Panc1 (cell line): ENCODE measurements around the gene IL36B. TPM values are rescaled to one million over a fixed set of nuclear protein-coding genes. Genes with fewer than 3 reads are reported as not detected.

ENCODE experiments used
- ATAC-seq: fragments of 200-7000 bp; cut with Tn5 transposase; 2 replicates; pipeline ENCODE4 v1.9.1; 2020; ENCODE audit warnings: mild to moderate bottlenecking, moderate library complexity
- BruUV-seq: library from RNA; stranded (reverse); fragments of 400-500 nt; replicated peaks from 2 replicates; lab custom pipeline; 2021; lab: Mats Ljungman, UMichigan
- CTCF ChIA-PET: fragments of 300-600 bp; sonication (Branson Sonifier 250); formaldehyde crosslinking; loops from one replicate; lab custom pipeline; 2022; ENCODE audit warnings: antibody characterized with exemption; lab: Charles Lee
- POLR2A ChIA-PET: fragments of 300-600 bp; sonication (Branson Sonifier 250); formaldehyde crosslinking; loops from one replicate; lab custom pipeline; 2022; ENCODE audit warnings: antibody characterized with exemption; lab: Charles Lee
- DNase-seq: peaks from one replicate; pipeline ENCODE4 v3.0.0-alpha.2; 2010; ENCODE audit warnings: low read depth, low spot score
- H3K27ac ChIP-seq: 2 replicates; pipeline ENCODE4 v1.5.1; 2011; ENCODE audit warnings: mild to moderate bottlenecking, low read length, inconsistent platforms
- H3K27me3 ChIP-seq: fragments of 200-500 bp; sonication (Bioruptor generic); 2 replicates; pipeline ENCODE4 v1.6.0; 2014; ENCODE audit warnings: low read length, inconsistent platforms; ENCODE audit not compliant: control insufficient read depth, insufficient read depth
- H3K36me3 ChIP-seq: fragments of 200-500 bp; sonication (Bioruptor generic); 2 replicates; pipeline ENCODE4 v1.5.1; 2014; ENCODE audit warnings: inconsistent platforms, mild to moderate bottlenecking, low read length, moderate library complexity; ENCODE audit not compliant: control insufficient read depth, insufficient read depth
- H3K4me1 ChIP-seq: 2 replicates; pipeline ENCODE4 v1.5.1; 2011; ENCODE audit warnings: inconsistent platforms, mild to moderate bottlenecking, low read length, moderate library complexity; ENCODE audit not compliant: control insufficient read depth, insufficient read depth
- H3K4me3 ChIP-seq, 2 experiments: 2 replicates each; pipeline ENCODE4 v1.5.1; 2011 to 2012; ENCODE audit warnings: low read depth in 2 of 2, low read length in 2 of 2, mild to moderate bottlenecking in 2 of 2, inconsistent platforms in 1 of 2, moderate library complexity in 1 of 2
- H3K9me3 ChIP-seq: fragments of 200-500 bp; sonication (Bioruptor generic); 2 replicates; pipeline ENCODE4 v1.5.1; 2014; ENCODE audit warnings: low read depth, mild to moderate bottlenecking, inconsistent platforms, low read length, moderate library complexity; ENCODE audit not compliant: control insufficient read depth, insufficient read depth
- POLR2AphosphoS5 ChIP-seq: IDR thresholded peaks from 2 replicates; pipeline ENCODE4 v1.6.1; 2012; ENCODE audit warnings: mild to moderate bottlenecking, low read depth, low read length, moderate library complexity
- SIN3A ChIP-seq: IDR thresholded peaks from 2 replicates; pipeline ENCODE4 v1.6.1; 2012; ENCODE audit warnings: low read depth, mild to moderate bottlenecking, low read length, moderate library complexity, borderline replicate concordance; ENCODE audit not compliant: insufficient read depth
- TCF7L2 ChIP-seq: IDR thresholded peaks from 2 replicates; pipeline ENCODE4 v1.6.1; 2011; ENCODE audit warnings: mild to moderate bottlenecking, low read depth, low read length, inconsistent platforms
- in situ Hi-C: cut with HindIII; loops from 2 replicates; pipeline ENCODE4 v1.10.0; 2016; ENCODE audit warnings: low sequenced_read_pairs, low pct_unique_long_range_greater_than_20kb
- intact Hi-C: fragments of 100-400 bp; cut with micrococcal nuclease; formaldehyde crosslinking; loops from one replicate; pipeline ENCODE4 v1.10.0; 2022; ENCODE audit not compliant: unreplicated experiment
- total RNA-seq: library from RNA; stranded (reverse); gene quantifications from one replicate; pipeline ENCODE4 v1.2.1, GENCODE V29; 2021; ENCODE audit not compliant: unreplicated experiment
- TF ChIP-seq, protein P1 (sequence below): fragments of 450-650 bp; IDR thresholded peaks from 2 replicates; pipeline ENCODE4 v1.5.1; 2017; ENCODE audit warnings: mild to moderate bottlenecking
- TF ChIP-seq, protein P2 (sequence below), 2 experiments: IDR thresholded peaks; 2 replicates each; pipeline ENCODE4 v1.6.1; 2011 to 2012; ENCODE audit warnings: low read depth in 2 of 2, control low read depth in 1 of 2, low read length in 1 of 2, mild to moderate bottlenecking in 1 of 2, moderate library complexity in 1 of 2; ENCODE audit not compliant: insufficient read depth in 1 of 2

The IL36B gene
- total RNA-seq, 1 experiment from 2014 or later = not detected

DNA sequence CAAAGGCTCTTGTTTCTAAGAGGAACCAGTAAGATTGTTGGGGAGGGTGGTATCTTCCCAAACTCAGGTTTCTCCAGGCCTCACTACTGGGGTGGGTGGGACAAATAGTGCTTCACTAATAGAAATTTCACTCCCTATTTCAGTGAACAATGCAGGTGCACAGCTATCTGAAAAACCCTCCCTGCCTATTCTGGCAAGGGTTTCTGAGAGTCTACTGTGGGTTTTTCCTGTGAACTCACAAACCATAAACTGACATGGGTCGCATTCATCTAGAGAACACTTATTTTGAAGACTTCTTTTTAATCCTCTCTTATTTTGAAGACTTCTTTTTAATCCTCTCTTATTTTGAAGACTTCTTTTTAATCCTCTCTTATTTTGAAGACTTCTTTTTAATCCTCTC is 43.0 kb downstream of the IL36B start:
- H3K9me3 ChIP-seq = no peaks in the 10 kb centered on the region
- no peak for TF ChIP-seq POLR2AphosphoS5
- TF ChIP-seq, protein P1, sequence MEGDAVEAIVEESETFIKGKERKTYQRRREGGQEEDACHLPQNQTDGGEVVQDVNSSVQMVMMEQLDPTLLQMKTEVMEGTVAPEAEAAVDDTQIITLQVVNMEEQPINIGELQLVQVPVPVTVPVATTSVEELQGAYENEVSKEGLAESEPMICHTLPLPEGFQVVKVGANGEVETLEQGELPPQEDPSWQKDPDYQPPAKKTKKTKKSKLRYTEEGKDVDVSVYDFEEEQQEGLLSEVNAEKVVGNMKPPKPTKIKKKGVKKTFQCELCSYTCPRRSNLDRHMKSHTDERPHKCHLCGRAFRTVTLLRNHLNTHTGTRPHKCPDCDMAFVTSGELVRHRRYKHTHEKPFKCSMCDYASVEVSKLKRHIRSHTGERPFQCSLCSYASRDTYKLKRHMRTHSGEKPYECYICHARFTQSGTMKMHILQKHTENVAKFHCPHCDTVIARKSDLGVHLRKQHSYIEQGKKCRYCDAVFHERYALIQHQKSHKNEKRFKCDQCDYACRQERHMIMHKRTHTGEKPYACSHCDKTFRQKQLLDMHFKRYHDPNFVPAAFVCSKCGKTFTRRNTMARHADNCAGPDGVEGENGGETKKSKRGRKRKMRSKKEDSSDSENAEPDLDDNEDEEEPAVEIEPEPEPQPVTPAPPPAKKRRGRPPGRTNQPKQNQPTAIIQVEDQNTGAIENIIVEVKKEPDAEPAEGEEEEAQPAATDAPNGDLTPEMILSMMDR = no peak
- no peak for TF ChIP-seq SIN3A
- TF ChIP-seq, protein P2, sequence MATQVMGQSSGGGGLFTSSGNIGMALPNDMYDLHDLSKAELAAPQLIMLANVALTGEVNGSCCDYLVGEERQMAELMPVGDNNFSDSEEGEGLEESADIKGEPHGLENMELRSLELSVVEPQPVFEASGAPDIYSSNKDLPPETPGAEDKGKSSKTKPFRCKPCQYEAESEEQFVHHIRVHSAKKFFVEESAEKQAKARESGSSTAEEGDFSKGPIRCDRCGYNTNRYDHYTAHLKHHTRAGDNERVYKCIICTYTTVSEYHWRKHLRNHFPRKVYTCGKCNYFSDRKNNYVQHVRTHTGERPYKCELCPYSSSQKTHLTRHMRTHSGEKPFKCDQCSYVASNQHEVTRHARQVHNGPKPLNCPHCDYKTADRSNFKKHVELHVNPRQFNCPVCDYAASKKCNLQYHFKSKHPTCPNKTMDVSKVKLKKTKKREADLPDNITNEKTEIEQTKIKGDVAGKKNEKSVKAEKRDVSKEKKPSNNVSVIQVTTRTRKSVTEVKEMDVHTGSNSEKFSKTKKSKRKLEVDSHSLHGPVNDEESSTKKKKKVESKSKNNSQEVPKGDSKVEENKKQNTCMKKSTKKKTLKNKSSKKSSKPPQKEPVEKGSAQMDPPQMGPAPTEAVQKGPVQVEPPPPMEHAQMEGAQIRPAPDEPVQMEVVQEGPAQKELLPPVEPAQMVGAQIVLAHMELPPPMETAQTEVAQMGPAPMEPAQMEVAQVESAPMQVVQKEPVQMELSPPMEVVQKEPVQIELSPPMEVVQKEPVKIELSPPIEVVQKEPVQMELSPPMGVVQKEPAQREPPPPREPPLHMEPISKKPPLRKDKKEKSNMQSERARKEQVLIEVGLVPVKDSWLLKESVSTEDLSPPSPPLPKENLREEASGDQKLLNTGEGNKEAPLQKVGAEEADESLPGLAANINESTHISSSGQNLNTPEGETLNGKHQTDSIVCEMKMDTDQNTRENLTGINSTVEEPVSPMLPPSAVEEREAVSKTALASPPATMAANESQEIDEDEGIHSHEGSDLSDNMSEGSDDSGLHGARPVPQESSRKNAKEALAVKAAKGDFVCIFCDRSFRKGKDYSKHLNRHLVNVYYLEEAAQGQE (IDR thresholded peaks at IDR 0.05; ENCODE audit: insufficient read depth in 1 of 2, low read depth in 2 of 2, low read length in 1 of 2) = no peak
- TF ChIP-seq TCF7L2 = no peak
- ChIA-PET CTCF (no interaction called here), POLR2A (no interaction called here)
- no peak for ATAC-seq
- no peaks in the 10 kb centered on the region for H3K4me1 ChIP-seq
- no peaks in the 10 kb centered on the region for H3K27me3 ChIP-seq
- DNase-seq = no peak
- no peak overlapping the region for H3K27ac ChIP-seq
- in situ Hi-C loops = no loop called here
- intact Hi-C loops = no loop called here
- H3K36me3 ChIP-seq = no peaks in the 10 kb centered on the region
- no TSS peak for BruUV-seq
- H3K4me3 ChIP-seq = no peak overlapping the region

DNA sequence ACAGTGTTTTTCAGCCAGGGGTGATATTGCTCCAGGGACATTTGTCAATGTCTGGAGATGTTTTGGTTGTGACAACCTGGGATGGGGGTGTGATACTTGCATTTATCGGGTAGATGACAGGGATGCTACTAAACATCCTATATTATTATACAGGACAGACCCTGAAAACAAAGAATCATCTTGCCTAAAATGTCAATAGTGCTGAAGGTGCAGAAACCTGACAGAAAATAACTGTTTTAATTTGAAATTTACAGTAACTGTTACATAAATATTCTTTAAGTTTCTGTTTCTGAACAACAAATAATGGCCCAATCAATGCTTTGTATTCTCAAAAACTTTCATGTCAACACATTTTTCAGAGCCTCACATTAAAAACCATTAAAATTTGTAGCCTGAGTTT is 45.4 kb downstream of the IL36B start:
- CTCF ChIA-PET = no interaction called here
- H3K9me3 ChIP-seq = no peaks in the 10 kb centered on the region
- in situ Hi-C loops = no loop called here
- DNase-seq = no peak
- intact Hi-C loops = no loop called here
- no peaks in the 10 kb centered on the region for H3K36me3 ChIP-seq
- H3K4me1 ChIP-seq = no peaks in the 10 kb centered on the region
- TF ChIP-seq, protein P1 = no peak
- TF ChIP-seq TCF7L2 (no peak), POLR2AphosphoS5 (no peak)
- TF ChIP-seq, protein P2 (IDR thresholded peaks at IDR 0.05; ENCODE audit: insufficient read depth in 1 of 2, low read depth in 2 of 2, low read length in 1 of 2) = no peak
- no peak overlapping the region for H3K4me3 ChIP-seq
- BruUV-seq = no TSS peak
- no peaks in the 10 kb centered on the region for H3K27me3 ChIP-seq
- POLR2A ChIA-PET = no interaction called here
- no peak for ATAC-seq
- H3K27ac ChIP-seq = no peak overlapping the region
